ENCODE results near the gene FLAD1.

The FLAD1 gene

GRCh38 chr1:154952664-154953063 is 30.5 kb upstream of the FLAD1 start:
- DNase-seq (ENCODE audit: low read depth), result no peak

GRCh38 chr1:154953611-154954038 is 29.5 kb upstream of the FLAD1 start:
- DNase-seq (ENCODE audit: low read depth), result no peak

- no peak for DNase-seq (ENCODE audit: low read depth)
These were observed 28.6 kb upstream of the FLAD1 start for GRCh38 chr1:154954541-154954940.

GRCh38 chr1:154955039-154955717 is 28.0 kb upstream of the FLAD1 start:
- no peak for DNase-seq (ENCODE audit: low read depth)

- peak; percentile 79 for DNase-seq (ENCODE audit: low read depth)
These were observed 27.2 kb upstream of the FLAD1 start, which contains the start of gene PBXIP1 for GRCh38 chr1:154955718-154956543. Gene PBXIP1 (minus strand): TSS chr1:154956099. CDS start chr1:154953721, 2,378 bp downstream.

- no peak for DNase-seq (ENCODE audit: low read depth)
These were observed 26.6 kb upstream of the FLAD1 start for GRCh38 chr1:154956544-154956941.

- no peak for DNase-seq (ENCODE audit: low read depth)
These were observed 26.0 kb upstream of the FLAD1 start for GRCh38 chr1:154957091-154957657.

- no peak for DNase-seq (ENCODE audit: low read depth)
These were observed 25.1 kb upstream of the FLAD1 start for GRCh38 chr1:154958036-154958435.

- DNase-seq (ENCODE audit: low read depth), result no peak
These were observed 24.3 kb upstream of the FLAD1 start for GRCh38 chr1:154958681-154959425.

GRCh38 chr1:154959426-154959780 is 23.7 kb upstream of the FLAD1 start:
- DNase-seq (ENCODE audit: low read depth), result no peak

- DNase-seq (ENCODE audit: low read depth), result no peak
These were observed 22.6 kb upstream of the FLAD1 start for GRCh38 chr1:154960446-154961136.

- no peak for DNase-seq (ENCODE audit: low read depth)
These were observed 21.7 kb upstream of the FLAD1 start, which contains the start of gene PYGO2 for GRCh38 chr1:154961207-154962155. Gene PYGO2 (minus strand): TSS chr1:154961782. CDS start chr1:154961576, 206 bp downstream.

- DNase-seq (ENCODE audit: low read depth), result no peak
These were observed 20.9 kb upstream of the FLAD1 start for GRCh38 chr1:154962156-154962749.

- DNase-seq (ENCODE audit: low read depth), result no peak
These were observed 20.3 kb upstream of the FLAD1 start for GRCh38 chr1:154962795-154963330.

GRCh38 chr1:154963643-154964042 is 19.5 kb upstream of the FLAD1 start:
- DNase-seq (ENCODE audit: low read depth), result no peak

GRCh38 chr1:154964359-154964758 is 18.8 kb upstream of the FLAD1 start:
- DNase-seq (ENCODE audit: low read depth), result no peak

GRCh38 chr1:154966111-154966510 is 17.0 kb upstream of the FLAD1 start:
- no peak for DNase-seq (ENCODE audit: low read depth)

- no peak for DNase-seq (ENCODE audit: low read depth)
These were observed 15.7 kb upstream of the FLAD1 start for GRCh38 chr1:154967331-154967950.

GRCh38 chr1:154968731-154969130 is 14.4 kb upstream of the FLAD1 start:
- DNase-seq (ENCODE audit: low read depth), result no peak

All from HS-27A (cell line).